NCI-H226 (cell line): ENCODE results near the gene SMKR1.

Experiments
- DNase-seq: peaks from one replicate; pipeline ENCODE4 v3.0.0-alpha.2; 2015

Gene SMKR1

DNA sequence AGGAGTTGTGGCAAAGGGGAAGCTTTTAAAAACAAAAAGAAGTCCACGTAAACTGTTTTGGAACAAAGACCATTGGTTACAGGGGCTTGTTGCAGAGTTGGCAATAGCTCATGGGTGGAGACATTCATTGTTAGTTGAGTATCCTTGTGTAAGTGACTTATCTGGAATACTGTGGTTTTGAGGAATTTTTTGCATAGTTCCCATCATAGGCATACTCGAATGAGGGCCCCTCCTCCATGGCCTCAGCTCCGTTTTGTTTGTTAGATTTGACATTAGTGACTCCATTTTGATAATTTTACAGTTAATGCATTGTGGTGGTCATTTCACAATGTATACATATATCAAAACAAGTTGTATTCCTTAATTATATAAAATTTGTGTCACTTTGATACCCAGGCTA lies 12.8 kb upstream of the SMKR1 start:
- peak; percentile 71 for DNase-seq

DNA sequence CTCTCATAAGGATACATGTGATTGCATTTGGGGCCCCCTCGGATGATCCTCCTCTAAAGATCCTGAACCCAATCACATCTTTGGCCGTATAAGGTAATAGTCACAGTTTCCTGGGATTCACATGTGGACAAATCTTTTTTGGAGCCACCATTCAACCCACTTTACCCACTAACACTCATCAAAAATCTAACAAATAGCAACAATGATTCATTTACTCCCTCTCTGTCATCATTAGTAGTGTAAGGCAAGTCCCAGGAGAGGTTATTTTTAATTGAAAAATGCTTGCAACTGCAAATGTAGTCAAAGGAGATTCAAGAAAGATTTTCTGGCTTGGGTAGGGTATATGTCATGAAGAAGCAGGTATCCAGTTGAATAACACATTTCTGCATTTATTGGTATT lies 9.9 kb upstream of the SMKR1 start:
- no peak for DNase-seq

DNA sequence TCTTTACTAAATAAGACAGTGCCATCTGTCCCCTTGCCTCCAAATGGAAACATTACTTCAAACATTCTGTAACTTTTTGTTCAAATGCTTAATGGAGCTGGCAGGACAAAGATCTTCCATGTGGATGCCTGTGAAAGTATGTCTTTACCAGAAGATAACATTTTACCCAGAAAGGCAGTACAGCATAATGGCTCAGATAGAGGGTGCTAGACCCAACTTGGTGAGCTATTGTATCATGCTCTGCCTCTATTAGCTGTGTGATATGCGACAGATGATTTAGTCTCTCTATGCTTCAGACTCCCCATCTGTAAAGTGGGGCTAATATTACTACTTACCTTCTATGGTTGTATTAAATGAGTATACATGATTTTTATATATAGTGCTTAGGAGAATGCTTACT lies 8.8 kb upstream of the SMKR1 start:
- DNase-seq = no peak

DNA sequence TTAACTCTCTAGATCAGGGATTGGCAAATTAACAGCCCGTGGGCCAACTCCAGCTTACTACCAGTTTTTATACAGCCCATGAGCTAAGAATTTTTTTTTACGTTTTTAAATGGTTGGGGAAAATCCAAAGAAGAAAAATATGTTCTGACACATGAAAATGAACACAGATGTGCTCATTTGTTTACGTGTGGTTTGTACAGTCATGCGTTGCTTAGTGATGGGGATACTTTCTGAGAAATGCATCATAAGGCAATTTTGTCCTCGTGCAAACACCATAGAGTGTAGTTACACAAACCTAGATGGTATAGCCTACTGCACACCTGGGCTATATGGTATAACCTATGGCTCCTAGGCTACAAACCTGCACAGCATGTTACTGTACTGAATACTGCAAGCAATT lies 8.3 kb upstream of the SMKR1 start:
- DNase-seq = no peak

DNA sequence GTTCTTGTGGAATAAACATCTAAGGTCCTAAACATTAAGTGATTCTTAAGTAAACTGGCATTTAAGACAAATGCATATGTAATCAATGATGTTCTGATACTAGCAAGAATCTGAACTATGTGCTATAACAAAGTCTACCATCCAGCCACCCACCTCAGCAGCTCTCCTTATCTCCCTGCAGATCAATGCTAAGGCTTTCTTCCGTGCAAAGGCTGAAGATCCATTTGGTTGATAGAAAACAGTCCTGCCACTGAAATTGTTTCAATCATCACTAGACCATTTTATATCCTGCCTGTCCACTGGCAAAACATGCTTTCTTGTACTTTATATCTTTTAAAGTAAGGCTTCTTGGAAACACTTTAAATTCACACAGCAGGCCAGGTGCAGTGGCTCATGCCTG lies 6.3 kb upstream of the SMKR1 start:
- DNase-seq = no peak

DNA sequence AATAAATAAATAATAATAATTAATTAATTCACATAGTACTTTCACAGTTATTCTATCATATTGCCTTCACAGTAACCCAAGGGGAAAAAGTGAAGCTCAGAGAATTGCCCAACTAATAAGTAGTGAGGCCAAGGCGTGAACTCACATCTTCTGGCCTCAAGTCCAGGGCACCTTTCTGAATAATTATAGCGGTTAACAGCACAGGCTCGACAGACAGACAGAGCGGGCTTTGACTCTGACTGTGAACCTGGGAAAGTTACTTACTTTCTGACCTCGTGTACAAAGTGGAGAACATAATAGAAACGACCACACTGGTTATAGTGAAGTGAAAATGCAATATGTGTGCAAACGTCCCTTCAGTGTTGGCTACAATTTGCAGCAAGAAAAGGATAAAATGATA lies 5.7 kb upstream of the SMKR1 start:
- no peak for DNase-seq

DNA sequence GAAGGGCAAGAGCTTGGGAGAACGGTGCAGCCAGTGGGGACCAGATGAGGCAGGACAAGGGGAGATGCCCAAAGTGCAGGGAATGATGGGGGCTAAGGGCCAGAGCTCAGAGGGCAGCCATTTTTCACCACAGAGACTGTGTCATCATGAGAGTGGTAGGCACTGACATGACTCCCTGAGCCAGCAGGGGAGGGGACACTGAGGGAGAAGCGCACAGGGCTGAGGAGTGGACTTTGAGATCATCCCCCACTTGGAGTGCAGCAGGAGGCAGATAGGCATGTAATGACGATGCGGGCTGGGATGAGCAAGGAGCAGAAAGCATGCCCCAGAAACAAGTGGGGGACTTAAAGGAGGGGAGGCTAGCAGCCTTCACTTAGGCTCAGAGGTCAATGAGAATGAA lies 5.2 kb upstream of the SMKR1 start:
- DNase-seq = no peak

DNA sequence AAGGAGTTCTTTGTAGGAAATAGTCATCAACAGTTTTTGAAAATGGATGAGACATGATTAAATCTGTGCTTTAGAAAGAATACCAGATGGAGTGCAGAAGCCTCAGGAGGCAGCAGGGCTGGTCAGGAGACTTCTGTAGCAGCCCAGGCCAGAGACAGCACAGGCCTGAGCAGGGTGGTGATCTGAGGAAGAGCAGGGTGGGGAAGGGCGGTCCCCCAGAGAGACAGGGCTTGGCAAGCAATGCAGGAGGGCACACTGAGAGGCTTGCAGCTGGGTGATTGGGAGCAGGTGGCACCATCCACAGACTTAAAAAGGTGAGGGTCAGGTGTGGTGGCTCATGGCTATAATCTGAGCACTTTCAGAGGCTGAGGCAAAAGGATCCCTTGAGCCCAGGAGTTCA lies 4.3 kb upstream of the SMKR1 start:
- no peak for DNase-seq

DNA sequence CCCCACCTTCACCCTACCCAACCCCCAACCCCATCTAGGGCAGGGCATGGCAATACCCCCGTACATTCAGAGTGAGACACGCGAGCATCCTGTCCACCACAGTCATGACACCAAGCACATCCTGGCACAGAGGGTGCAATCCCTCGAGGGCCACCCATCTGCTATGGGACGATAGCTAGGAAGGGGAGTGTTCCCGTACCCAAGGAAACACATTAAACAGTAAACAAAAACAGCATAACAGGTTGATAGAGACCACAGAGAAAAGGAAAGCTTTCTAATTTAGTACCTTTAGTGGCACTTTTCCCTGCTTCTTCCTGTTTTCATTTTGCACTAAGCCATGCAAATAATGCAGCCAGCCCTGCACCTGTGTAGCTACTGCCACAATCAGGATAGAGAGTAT lies 2.3 kb upstream of the SMKR1 start:
- no peak for DNase-seq

DNA sequence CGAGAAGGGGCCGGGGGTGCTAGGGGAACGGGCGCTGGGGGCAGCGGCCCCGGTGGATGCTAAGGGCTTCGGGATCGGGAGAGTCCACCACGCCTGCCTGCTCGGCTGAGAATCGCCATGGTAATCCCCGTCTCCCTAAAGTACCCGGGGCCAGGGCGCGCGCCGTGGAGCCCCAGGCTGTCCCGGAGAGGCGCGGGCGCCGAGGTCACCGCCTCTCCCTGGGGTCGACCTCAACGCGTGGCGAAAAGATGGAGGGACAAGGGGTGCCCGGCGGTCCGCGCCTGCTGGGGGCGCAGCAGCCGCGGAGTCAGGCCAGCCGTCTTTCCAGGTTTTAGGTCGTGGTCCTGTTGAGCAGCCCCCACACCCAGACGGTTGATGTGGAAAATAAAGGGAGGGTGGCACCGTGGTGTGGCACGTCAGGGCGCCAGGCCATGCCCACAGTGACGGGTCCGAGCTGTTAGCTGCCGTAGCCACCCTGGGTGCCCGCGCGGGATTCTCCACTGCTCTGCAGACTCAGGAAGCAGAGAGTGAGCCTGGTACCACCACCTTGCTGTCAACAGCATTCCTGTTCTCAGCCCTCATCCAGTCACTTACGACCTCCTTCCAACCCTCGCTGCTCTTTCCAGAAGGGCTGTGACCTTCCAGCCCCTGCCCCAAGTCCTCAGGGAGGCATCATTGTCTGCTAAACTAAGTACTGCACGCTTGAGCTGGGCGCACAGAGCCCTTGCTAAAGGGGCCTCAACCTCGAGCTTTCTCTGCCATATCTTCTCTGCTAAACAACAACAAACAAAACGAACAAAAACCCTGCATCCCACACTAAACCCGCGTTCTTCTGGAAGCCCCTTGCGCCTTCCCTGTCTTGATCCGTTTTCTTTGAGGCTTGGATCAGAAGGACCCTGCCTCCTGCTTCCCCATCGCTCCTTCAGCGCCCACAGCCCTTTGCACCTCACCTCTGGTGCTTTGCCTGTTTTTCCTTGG lies 666 bp downstream of the SMKR1 start:
- DNase-seq = no peak

DNA sequence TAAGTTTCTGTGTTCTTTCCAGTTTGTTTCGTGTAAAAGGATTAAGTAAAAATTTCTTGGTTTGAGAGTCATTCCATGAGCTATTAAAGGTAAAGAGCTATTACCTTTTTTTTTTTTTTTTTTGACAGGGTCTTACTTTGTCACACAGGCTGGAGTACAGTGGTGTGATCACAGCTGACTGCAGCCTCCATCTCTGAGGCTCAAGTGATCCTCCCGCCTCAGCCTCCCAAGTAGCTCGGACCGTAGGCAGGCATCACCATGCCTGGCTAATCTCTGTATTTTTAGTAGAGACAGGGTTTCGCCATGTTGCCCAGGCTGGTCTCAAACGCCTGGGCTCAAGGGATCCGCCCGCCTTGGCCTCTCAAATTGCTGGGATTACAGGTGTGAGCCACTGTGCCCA lies 1.4 kb downstream of the SMKR1 start:
- no peak for DNase-seq

DNA sequence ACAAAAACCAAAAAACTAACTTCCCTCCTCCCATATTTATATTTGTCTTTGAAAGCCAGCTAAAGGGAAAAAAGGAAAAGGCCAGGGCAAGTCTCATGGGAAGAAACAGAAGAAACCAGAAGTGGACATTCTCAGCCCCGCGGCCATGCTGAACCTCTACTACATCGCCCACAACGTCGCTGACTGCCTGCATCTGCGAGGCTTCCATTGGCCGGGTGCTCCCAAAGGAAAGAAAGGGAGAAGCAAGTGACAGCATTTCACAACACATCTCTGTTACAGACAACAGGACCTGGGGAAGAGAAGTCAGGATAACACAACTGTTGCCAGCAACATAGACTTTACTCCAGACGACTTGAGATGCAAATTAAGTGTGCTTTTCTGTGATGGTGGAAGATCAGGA lies 9.9 kb downstream of the SMKR1 start:
- DNase-seq = no peak

DNA sequence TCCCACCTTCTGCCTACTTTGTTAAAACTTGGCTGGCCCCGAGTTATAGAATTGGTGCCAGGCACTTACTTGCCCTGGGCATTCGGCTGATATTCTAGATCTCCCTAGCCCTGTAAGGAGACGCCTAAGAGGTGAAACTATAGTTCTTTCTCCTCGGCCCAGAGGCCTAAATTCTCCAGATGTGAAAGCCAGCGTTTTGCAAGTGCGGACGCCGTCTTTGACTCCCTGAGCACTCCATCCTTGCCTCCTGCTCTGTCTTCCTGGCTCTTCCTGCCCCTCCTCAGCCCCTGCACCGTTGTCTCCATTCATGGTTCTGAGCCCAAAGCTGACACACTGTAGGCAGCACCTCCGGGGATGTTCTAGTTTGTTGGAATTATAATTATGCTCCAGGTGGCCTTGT lies 11.2 kb downstream of the SMKR1 start:
- no peak for DNase-seq

DNA sequence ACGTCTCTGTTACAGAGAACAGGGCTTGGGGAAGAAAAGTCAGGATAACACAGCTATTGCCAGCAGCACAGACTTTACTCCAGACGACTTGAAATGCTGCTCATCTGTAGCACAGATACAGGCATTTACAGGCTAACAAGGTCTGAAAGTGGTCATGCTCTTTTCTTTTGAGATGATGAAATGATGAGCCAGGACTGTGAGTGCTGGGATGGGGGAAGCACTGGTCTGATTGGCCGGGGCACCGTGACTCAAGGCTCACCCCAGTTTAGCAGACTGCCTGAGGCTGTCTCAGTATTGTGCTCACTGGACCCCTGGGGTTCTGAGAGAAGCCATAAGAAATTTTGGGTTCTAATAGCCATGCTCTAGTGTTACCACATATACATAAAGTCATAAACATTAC lies 12.4 kb downstream of the SMKR1 start:
- peak; percentile 27 for DNase-seq

DNA sequence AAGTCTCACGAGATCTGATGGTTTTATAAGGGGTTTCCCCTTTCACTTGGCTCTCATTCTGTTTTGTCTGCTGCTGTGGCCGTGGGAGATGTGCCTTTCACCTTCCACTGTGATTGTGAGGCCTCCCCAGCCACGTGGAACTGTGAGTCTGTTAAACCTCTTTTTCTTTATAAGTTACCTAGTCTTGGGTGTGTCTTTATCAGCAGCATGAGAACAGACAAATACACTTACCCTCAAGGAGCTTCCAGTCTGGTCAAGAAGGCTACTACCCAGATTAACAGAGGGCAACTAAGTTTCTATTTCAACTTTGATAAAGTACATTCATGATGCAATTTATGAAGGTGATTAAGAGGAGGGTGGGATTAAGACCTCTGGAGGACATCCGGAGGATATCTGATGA lies 13.1 kb downstream of the SMKR1 start:
- DNase-seq = no peak

DNA sequence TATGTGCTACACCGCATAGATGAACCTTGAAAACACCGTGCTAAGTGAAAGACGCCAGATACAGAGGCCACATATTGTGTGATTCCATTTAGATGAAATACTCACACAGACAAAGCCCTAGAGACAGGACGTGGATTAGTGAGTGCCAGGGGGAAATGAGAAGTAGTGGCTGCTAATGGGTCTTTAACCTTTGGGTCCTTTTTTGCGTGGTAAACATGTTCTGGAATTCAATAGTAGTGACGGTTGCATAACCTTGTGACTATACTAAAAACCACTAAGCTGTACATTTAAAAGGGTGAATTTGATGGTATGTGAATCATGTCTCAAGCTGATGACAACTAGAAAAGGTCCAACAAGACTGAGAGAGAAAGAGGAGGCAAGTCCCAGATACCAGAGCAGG lies 15.6 kb downstream of the SMKR1 start:
- DNase-seq = no peak

DNA sequence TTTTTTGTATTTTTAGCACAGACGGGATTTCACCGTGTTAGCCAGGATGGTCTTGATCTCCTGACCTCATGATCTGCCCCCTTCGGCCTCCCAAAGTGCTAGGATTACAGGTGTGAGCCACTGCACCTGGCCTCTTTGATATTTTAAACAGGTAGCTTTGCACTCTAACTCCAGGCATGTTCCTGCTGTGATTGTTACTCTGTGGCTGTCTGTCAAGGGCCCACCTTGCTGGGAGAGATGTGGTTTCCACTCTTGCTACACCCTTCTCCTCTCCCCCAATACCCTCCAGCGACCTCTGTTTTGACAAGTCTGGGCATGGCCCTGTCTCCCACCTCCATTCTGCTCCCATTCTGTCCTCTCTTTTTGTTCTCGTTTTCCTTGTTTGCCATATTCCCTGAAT lies 17.1 kb downstream of the SMKR1 start:
- no peak for DNase-seq

DNA sequence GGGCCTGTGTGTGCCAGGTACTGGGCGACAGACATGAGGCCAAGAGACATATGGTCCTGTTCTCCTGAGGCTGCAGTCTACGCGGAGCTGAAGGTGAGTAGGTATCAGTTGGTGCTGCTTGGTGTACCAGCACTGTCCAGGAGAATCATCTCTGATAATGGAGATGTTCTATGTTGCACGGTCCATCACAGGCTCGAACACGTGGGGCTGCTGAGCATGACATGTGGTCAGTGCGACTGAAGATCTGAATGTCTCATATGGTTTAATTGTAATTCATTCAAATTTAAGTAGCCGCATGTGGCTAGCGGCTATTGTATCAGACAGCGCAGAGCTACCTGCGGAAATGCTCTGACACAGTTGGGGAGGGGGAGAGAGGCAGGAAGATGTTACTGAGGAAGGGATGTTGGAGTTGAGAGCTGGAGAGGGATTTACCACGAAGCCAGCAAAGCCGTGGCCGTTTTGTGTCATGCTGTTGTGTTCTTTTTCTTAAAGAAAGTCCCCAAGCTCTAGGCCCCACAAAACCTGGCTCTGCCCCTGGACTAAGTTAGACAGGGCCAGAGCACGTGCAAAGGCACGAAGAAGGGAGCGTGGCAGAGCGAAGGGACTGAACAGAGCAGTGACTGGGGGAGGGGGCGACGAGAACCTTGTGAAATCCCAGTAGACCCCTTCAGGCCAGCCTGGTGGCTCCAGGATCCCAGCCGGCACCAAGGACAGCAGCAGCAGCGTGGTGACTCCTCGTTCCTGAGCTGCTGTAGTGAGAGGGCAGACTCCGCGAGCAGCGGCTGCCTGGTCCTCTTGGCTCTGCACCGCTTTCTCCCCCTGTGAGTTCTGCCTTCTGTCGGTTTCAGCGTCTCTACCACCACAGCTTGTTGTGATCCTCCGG lies 20.0 kb downstream of the SMKR1 start:
- DNase-seq = no peak

DNA sequence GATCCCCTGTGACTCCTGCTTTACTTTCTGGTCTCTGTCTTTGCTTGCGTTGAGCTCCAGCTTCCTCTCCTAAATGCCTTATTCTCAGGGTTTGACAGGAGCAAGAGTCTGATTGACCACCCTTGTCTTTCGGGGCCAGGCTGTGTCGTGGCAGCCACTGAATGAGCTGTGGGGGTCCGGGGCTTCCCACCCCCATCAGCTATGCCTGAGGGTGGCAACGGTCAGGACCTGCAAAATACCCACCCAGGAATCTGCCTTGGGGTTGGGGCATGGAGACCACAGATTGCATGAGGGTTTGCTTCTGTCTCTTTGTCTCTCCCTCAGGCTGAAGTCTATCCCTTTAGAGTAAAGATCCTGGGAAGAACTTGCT lies 20.6 kb downstream of the SMKR1 start:
- DNase-seq = no peak

DNA sequence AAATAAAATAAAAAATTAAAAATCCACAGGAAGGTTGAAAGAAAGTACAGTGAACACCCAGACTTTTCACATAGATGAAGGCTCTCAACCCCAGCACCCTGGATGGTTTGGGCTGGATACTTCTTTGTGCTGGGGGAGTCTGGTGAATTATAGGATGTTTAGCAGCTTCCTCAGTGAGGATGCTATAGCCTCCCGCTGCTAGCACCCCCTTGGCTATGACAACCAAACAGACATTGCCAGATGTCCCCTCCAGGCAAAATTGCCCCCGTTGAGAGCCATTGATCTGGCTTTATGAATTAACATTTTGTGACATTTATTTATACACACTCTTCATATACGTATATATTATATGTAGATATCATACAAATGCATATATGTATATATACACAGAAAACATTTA lies 21.6 kb downstream of the SMKR1 start:
- no peak for DNase-seq

DNA sequence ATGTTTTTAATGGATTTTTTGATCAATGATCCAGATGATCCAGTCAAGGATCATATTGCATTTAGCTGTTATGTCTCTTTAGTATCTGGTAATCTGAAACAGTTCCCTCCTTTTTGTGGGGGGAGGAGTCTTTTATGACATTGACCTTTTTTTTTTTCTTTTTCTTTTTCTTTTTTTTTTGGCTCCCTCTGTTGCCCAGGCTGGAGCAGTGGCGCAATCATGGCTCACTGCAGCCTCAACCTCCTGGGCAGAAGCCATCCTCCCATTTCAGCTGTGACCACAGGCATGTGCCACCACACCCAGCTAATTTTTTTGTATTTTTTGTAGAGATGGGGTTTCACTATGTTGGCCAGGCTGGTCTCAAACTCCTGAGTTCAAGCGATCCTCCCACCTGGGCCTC lies 22.1 kb downstream of the SMKR1 start:
- DNase-seq = peak; percentile 50

DNA sequence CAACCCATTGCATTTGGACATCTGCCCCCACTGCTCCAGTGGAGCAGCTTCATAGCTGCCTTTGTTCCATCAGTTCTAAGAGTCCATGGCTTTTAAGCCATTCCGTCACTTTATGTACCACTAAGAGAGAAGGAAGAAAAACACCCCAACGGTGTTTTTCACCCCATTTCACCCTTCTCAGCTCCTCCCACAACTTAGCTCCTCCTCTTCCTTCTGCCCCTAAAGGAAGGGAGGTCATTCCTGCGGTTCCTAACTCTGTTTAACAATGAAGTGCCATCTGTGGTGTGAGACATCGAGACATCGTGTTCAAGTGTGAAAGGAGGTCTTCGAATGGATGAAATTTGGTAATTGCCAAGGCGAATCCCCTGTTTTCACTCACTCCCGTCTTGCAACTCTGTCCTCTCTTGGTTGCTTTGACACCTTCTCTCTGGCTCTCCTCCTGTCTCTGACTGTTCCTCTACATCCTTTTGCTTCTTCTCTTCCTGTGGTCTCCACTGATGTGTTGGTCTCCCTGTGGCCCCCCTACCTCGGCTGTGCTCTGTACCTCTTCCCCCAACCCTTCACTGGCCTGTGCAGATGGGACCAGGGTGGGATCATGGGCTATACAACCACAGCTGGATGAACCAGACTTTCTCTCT lies 23.0 kb downstream of the SMKR1 start:
- DNase-seq = no peak

DNA sequence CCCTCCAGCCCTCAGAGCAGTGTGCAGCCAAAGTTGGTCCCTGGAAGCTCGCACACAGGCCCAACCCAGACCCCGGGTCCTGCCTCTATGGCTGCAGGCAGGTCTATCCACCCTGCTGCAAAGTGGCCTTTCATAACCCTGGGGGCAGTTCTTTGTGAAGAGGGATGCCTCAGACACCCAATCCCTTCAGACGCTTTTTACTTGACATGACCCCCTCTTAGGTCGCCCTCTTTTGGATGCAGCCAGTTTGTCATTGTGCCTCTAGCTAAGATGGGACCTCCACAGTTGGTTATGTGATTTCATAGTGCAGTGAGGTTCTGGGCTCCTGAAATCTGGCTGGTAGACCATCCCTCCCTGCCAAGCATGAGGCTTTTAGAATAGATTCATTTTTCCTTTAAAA lies 27.3 kb downstream of the SMKR1 start:
- no peak for DNase-seq
